ENCODE data around the gene BANK1. TPM values are rescaled to one million over a fixed set of nuclear protein-coding genes. Genes with fewer than 3 reads are reported as not detected.

The BANK1 gene
- total RNA-seq, 3 donors from 2014 or later (not counting 1 experiment from before 2014, with no cell fraction given) = 2.1 to 3.0 (median 2.4) TPM

GRCh38 chr4:101958547-101958946 lies 168.0 kb downstream of the BANK1 start:
- Mint-ChIP-seq H3K36me3 (no peaks in the 10 kb centered on the region), H3K4me1 (no peaks in the 10 kb centered on the region), H3K27ac (no peak overlapping the region), H3K9me3 (no peaks in the 10 kb centered on the region), H3K27me3 (ENCODE audit: low read depth in 2 of 2) (no peaks in the 10 kb centered on the region), H3K4me3 (no peak overlapping the region)
- ATAC-seq = no peak
- Histone ChIP-seq H3K36me3 (ENCODE audit: control insufficient read depth, insufficient read depth, low read length) (no peaks in the 10 kb centered on the region), H3K9me3 (ENCODE audit: control insufficient read depth, insufficient read depth, low read length) (no peaks in the 10 kb centered on the region), H3K27ac (ENCODE audit: low read length) (no peak overlapping the region), H3K4me1 (ENCODE audit: control insufficient read depth, insufficient read depth, low read length) (no peaks in the 10 kb centered on the region), H3K4me3 (ENCODE audit: low read length) (no peak overlapping the region), H3K27me3 (ENCODE audit: control insufficient read depth, insufficient read depth, low read length) (no peaks in the 10 kb centered on the region)
- DNase-seq = no peak
- no peak for TF ChIP-seq CTCF (IDR thresholded peaks at IDR 0.05)
- intact Hi-C loops (cut with micrococcal nuclease) = no loop called here
- WGBS (ENCODE audit: insufficient coverage) = 100% methylated on average over 2 of the region's 3 CpGs

- no peaks in the 10 kb centered on the region for H3K27me3 Mint-ChIP-seq (ENCODE audit: low read depth in 2 of 2)
- Histone ChIP-seq H3K27me3 (ENCODE audit: control insufficient read depth, insufficient read depth, low read length) (no peaks in the 10 kb centered on the region), H3K4me1 (ENCODE audit: control insufficient read depth, insufficient read depth, low read length) (no peaks in the 10 kb centered on the region), H3K36me3 (ENCODE audit: control insufficient read depth, insufficient read depth, low read length) (no peaks in the 10 kb centered on the region), H3K27ac (ENCODE audit: low read length) (no peak overlapping the region), H3K4me3 (ENCODE audit: low read length) (no peak overlapping the region), H3K9me3 (ENCODE audit: control insufficient read depth, insufficient read depth, low read length) (no peaks in the 10 kb centered on the region)
- intact Hi-C loops (cut with micrococcal nuclease) = no loop called here
- ATAC-seq (no peak), DNase-seq (no peak)
- H3K4me3 Mint-ChIP-seq = no peak overlapping the region
- 88% methylated on average over 4 of the region's 4 CpGs for WGBS (ENCODE audit: insufficient coverage)
- no peaks in the 10 kb centered on the region for H3K9me3 Mint-ChIP-seq
- H3K4me1 Mint-ChIP-seq = no peaks in the 10 kb centered on the region
- no peaks in the 10 kb centered on the region for H3K36me3 Mint-ChIP-seq
- TF ChIP-seq CTCF (IDR thresholded peaks at IDR 0.05) = no peak
- H3K27ac Mint-ChIP-seq = no peak overlapping the region
Measured at GRCh38 chr4:101960431-101960830, 169.9 kb downstream of the BANK1 start.

- no peak for TF ChIP-seq CTCF (IDR thresholded peaks at IDR 0.05)
- no peak for ATAC-seq
- no peak for DNase-seq
- Mint-ChIP-seq H3K4me3 (no peak overlapping the region), H3K36me3 (no peaks in the 10 kb centered on the region), H3K4me1 (no peaks in the 10 kb centered on the region), H3K9me3 (no peaks in the 10 kb centered on the region), H3K27ac (no peak overlapping the region), H3K27me3 (ENCODE audit: low read depth in 2 of 2) (no peaks in the 10 kb centered on the region)
- H3K9me3 ChIP-seq (ENCODE audit: control insufficient read depth, insufficient read depth, low read length) = no peaks in the 10 kb centered on the region
- no peak overlapping the region for H3K4me3 ChIP-seq (ENCODE audit: low read length)
- no peaks in the 10 kb centered on the region for H3K36me3 ChIP-seq (ENCODE audit: control insufficient read depth, insufficient read depth, low read length)
- no peaks in the 10 kb centered on the region for H3K4me1 ChIP-seq (ENCODE audit: control insufficient read depth, insufficient read depth, low read length)
- intact Hi-C loops (cut with micrococcal nuclease) = no loop called here
- no peak overlapping the region for H3K27ac ChIP-seq (ENCODE audit: low read length)
- WGBS (ENCODE audit: insufficient coverage) = 100% methylated on average over 1 of the region's 1 CpG
- no peaks in the 10 kb centered on the region for H3K27me3 ChIP-seq (ENCODE audit: control insufficient read depth, insufficient read depth, low read length)
Measured at GRCh38 chr4:101961144-101961543, 170.6 kb downstream of the BANK1 start.

- Mint-ChIP-seq H3K9me3 (peaks cover 0 to 5% of the 10 kb centered on the region in 2 donors), H3K4me1 (peaks cover 0 to 6% of the 10 kb centered on the region in 2 donors), H3K27ac (no peak overlapping the region), H3K4me3 (no peak overlapping the region), H3K27me3 (ENCODE audit: low read depth in 2 of 2) (no peaks in the 10 kb centered on the region), H3K36me3 (no peaks in the 10 kb centered on the region)
- no peak overlapping the region for H3K4me3 ChIP-seq (ENCODE audit: low read length)
- no peaks in the 10 kb centered on the region for H3K4me1 ChIP-seq (ENCODE audit: control insufficient read depth, insufficient read depth, low read length)
- TF ChIP-seq CTCF (IDR thresholded peaks at IDR 0.05) = no peak
- H3K9me3 ChIP-seq (ENCODE audit: control insufficient read depth, insufficient read depth, low read length) = no peaks in the 10 kb centered on the region
- H3K27ac ChIP-seq (ENCODE audit: low read length) = no peak overlapping the region
- H3K27me3 ChIP-seq (ENCODE audit: control insufficient read depth, insufficient read depth, low read length) = no peaks in the 10 kb centered on the region
- ATAC-seq (no peak), DNase-seq (no peak)
- intact Hi-C loops (cut with micrococcal nuclease) = no loop called here
- 85% methylated on average over 2 of the region's 2 CpGs for WGBS (ENCODE audit: insufficient coverage)
- H3K36me3 ChIP-seq (ENCODE audit: control insufficient read depth, insufficient read depth, low read length) = no peaks in the 10 kb centered on the region
Measured at GRCh38 chr4:101967697-101968346, 177.3 kb downstream of the BANK1 start.
